ENCODE results near the gene SP6.

The SP6 gene

GRCh38 chr17:47810200-47810821 lies 40.7 kb downstream of the SP6 start:
- peak; percentile 58 for DNase-seq

DNA sequence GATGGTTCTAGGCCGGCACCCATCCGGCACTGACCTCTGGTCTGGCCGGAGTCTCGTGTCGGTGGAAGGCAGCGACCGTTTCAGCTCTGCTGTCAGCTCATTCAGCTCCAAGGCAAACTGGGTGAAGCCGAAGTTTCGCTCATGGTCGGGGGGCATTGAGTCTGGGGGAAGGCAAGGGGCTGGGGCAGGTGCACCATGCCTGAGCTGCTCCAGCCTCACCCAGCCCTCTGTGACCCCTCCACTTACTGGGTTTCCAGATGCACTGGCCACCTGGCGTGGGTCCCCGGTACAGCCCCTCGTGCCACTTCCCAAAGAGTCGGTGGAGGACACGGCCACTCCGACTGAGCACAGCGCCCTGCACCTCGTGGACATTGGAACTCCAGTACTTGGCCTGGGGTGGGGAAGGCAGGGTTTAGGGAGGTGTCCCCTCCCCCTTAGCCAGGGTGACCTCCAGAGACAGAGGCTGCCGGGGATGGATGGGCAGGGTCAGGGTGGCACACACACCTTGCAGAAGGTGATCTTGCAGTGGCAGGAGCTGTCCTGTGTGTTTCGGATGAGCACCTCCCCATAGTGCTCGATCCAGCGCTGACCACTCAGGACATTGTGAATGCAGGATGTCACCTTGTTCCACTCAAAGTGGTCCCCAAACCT lies 42.0 kb downstream of the SP6 start:
- no peak for DNase-seq

DNA sequence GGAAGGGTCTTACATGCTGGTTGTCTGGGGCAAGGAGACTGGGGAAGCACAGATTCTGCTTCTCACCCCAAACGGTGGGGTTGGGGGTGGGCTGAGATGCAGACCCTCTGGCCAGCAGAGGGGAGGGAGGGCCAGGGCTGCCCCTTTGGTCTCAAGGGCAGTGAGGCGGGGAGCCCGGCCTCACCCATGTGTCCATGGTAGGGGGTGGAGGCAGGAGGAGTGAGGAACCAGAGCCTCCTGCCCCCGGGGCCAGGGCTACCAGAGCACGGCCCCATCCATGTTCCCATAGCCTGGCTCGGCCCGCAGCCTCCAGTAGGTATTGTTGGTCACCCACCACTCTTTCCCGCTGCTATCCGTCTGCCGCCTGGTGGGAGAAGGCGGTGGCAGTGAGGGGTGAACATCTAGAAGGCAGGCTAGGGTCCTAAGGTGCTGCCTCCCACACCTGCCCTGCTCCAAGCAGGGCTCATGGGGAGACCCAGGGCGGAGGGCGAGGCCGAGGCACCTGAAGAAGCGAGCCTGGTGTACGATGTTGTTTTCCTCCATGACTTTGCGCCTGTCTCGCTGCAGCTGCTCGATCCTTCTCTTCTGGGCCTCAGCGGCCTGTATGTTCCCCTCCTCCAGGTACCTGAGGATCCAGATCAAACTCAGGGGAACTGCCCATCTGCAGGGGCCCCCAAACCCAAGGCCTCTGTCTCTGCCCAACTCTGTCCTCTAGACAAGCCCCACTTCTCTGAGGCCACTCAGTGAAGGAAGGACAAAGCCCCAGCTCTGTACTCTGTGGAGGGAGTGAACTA lies 42.7 kb downstream of the SP6 start:
- no peak for DNase-seq

GRCh38 chr17:47807421-47807820 lies 43.5 kb downstream of the SP6 start:
- DNase-seq, result no peak

DNA sequence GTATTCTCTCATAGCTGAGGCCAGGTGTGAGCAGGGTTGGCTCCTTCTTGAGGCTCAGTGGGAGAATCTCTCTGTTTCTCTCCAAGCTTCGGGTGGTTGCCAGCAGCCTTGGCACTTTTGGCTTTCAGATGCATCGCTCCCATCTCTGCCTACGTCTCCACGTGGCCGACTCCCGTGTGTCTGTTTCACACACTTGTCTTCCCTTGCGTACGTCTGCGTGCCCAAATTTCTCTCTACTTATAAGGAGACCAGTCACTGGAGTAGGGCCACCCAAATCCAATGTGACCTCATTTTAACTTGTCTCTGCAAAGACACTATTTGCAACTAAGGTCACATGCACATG lies 44.1 kb downstream of the SP6 start:
- DNase-seq, result no peak

- DNase-seq, result no peak
Measured at GRCh38 chr17:47806026-47806912, 44.7 kb downstream of the SP6 start.

GRCh38 chr17:47804461-47804860 lies 46.5 kb downstream of the SP6 start:
- no peak for DNase-seq

DNA sequence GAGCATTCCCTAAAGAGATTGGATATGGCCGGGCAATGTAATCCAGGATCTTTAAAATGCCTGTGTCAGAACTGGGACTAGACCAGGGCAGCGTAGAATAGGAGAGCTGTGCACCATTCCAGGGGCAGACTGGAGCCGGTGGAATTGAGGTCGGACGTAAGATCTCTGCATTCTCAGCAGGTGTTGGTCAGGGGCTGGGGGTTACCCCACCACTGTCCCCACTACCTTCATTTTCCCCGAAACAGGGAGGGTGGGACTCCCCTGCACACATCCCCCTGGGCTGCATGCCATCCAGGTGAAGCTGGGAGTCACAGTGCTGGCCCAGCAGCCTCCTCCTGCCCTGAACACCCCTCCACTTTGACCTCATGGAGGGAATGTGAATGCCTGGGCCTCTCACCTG lies 47.2 kb downstream of the SP6 start:
- DNase-seq, result no peak

DNA sequence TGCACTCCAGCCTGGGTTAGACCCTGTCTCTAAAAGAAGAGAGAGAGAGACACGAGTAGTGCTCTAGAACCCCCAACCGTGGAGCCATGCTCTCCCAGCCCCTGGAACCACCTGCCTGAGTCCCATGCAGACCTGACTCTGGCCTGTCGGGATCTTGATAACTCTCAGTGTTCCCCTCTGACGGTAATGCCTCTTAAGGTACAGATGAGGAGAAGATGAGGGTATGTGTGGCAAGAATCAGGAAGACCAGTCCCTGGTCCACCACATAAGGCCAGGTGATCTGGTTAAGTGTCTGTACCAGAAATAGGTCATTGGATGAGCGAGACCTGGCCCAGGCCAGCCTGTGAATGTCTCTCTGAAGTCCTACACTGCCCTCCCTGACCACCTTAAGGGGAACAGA lies 47.8 kb downstream of the SP6 start:
- no peak for DNase-seq

DNA sequence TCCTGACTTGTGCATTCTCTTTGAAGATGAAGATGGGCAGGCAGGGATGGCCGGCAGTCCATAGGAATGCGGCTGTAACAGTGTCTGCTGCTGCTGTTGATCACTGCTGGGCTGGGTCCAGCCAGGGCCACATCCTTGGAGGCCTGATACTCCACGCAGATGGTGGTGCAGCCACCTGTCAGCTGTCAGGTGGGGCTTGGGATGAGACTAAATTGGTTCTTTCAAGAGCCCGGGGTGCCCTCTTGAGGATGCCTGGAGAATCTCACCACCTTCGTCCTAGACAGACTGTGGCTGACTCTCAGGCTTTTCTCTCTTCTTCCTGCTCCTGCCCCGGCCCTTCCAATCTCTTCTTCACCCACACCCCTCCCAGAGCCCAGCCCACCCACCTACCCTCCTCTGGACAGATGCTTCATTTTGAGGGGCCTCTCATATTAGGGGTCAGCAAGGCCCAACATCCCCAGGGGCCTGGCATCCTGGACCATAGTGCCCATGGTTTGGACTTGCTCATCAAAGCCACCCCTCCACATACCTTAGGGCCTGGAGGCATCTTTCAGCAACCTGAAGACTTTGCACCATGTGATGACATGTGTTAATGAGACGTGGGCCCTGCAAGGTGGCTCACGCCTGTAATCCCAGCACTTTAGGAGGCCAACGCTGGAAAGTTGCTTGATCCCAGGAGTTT lies 48.5 kb downstream of the SP6 start:
- DNase-seq, result peak; percentile 59

DNA sequence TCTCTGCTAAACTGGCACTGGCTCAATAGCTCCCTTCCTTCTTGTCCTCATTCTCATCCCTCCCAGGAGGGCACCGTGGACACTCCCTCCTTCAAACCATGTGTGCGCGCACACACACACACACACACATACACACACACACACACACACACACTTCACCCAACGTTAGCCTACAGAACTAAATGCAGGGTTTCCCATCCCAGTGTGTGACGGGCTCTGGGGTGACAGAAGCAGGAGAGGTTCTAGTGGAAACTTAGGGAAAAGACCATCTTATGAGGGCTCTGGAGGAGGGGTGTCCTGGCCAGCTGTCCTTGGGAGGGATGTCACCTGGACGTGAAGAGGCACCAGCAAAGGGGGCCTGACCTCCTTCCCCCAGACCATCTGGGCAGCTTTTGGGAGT lies 49.1 kb downstream of the SP6 start:
- no peak for DNase-seq

GRCh38 chr17:47801176-47801765 lies 49.7 kb downstream of the SP6 start:
- no peak for DNase-seq

DNA sequence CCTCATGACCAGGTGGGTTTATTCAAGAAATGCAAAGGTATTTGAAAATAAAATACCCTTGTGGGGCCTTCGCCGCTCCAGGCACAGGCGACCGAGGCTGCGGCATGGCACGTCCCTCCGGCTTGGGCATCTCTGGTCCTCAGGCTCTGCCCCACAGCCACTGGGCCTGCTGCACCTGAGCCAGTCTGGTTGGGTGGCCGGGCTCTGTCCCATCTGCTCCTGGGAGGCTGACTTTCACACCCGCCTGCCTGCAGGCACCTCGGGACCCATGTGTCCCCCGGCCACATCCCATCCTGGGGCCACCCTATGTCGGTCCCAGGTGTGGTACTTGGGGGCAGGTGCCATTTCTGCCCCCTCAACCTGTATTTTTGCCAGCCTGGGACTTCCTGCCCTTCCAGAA lies 50.3 kb downstream of the SP6 start:
- no peak for DNase-seq

DNA sequence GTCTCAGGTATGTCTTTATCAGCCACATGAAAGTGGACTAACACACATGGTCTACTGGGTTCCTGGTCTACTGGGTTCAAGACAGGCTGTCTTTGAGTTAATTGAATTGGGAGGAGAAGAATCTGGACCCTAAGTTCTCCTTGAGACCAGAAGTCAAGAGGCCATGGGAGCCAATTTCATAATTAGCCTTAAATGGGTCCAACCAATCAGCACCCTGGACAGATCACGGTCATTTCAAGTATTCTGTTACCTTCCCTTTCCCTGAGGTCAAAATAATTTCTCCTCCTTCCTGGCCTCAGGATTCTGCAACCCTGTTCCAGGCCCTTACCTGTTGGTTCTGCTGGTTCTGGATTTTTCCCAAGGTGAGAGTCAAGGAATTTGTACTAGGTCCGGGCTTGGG lies 53.2 kb downstream of the SP6 start:
- no peak for DNase-seq

All from stimulated activated CD4-positive, alpha-beta T cell treated with anti-CD3 and anti-CD28 coated beads, Interleukin-1b, Interleukin-23, amount 100 ng/mL, for 48 hours (primary cell).